Measurements from ENCODE around the gene TCF4.

DNA sequence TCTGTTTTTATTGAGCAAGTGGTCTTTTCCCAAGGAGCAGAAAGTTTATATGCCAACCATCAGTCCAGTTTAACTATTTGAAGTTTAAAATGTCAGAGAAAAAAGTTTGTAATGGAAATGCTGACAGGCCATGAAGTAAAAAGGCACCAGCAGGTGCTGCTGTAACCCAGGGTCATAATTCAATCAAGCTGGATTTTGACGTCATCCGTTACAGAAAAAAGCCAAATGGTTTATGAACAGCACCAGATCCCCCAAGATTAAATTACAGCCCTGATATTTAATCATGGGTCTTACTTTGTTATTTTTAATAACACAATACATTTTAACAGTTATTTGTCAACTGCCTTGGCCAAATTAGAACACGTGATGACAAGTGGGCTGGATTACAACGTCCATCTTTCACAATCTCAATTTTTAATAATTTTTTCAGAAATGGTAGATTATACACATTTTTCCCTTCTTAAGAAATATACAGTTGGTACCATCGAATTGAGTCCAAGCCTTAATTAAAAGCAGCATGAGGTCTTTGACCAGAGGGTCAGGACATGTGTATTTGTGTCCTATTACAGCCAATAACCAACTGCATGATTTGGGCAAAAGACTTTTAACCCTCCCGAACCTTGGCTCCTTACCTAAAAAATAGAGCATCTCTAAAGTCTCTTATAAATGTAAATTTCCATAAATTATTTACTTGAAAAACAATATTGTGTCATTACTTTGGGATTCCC, 10.0 kb downstream of the TCF4 start:
- TF ChIP-seq POLR2A (IDR thresholded peaks at IDR 0.05): no peak
- TF ChIP-seq, protein P1, sequence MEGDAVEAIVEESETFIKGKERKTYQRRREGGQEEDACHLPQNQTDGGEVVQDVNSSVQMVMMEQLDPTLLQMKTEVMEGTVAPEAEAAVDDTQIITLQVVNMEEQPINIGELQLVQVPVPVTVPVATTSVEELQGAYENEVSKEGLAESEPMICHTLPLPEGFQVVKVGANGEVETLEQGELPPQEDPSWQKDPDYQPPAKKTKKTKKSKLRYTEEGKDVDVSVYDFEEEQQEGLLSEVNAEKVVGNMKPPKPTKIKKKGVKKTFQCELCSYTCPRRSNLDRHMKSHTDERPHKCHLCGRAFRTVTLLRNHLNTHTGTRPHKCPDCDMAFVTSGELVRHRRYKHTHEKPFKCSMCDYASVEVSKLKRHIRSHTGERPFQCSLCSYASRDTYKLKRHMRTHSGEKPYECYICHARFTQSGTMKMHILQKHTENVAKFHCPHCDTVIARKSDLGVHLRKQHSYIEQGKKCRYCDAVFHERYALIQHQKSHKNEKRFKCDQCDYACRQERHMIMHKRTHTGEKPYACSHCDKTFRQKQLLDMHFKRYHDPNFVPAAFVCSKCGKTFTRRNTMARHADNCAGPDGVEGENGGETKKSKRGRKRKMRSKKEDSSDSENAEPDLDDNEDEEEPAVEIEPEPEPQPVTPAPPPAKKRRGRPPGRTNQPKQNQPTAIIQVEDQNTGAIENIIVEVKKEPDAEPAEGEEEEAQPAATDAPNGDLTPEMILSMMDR (IDR thresholded peaks at IDR 0.05): no peak
- no peak for TF ChIP-seq POLR2AphosphoS5 (IDR thresholded peaks at IDR 0.05)
